Inferior parietal cortex (tissue), 1 donor: Measurements from ENCODE around the gene KCNIP1.

ENCODE experiments used
- DNase-seq: peaks from one replicate; pipeline ENCODE4 v3.0.0-alpha.2; 2016; ENCODE audit errors: extremely low spot score

KCNIP1 gene

DNA sequence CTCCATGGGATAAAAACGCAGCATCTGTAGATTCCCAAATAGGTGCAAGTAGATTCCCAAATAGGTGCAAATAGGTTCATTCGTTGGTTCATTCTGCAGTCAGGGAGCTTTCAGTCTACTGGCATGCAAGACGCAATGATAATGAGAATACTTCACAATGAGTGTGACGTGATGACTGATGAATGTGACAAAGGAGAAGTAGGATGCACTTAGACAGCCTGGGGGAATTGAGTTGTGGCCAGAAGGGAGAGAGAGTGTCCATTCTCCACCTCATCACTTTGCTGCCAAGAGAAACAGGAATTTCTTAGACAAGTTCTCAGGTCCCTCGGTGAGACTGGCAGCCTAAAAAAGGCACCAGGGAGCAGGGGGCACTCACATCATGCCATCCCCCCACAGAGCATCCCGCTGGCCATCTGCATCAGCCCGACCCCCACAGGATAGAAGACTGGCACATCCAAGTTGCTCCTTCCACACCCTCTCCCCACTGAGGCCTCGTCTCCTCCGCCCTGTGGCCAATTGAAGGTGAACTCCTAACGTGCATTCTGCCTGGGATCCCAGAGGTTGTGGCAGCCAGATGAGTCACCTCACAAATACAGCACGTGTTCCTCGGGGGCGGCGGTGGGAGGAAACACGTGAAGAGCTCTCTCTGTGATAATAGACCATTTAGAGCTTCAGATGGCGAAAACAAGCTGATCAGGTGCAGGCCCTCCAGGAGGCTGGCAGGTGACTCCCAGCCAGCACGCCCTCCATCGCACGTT, 19.9 kb upstream of the KCNIP1 start:
- no peak for DNase-seq

DNA sequence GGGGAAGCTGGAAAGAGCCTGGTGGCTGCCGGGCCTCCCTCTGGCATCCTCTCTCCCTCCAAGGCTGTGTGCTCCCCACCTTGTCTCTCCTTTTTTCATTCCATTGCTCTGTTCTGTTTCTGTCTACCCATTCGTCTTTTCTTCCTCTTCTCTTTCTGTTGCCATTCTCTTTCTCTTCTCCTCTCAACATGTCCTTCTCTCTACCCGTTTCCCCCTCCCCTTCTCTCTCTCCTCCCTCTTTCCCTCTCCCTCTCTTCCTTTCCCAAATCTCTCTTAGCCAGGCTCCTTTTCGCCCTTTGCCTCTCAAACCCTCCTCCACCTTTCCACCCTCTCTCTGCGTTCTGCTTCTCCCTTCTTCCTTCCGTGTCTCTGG, 19.4 kb upstream of the KCNIP1 start:
- DNase-seq: no peak

- no peak for DNase-seq
Observed at GRCh38 chr5:170484847-170485615, 18.8 kb upstream of the KCNIP1 start.

DNA sequence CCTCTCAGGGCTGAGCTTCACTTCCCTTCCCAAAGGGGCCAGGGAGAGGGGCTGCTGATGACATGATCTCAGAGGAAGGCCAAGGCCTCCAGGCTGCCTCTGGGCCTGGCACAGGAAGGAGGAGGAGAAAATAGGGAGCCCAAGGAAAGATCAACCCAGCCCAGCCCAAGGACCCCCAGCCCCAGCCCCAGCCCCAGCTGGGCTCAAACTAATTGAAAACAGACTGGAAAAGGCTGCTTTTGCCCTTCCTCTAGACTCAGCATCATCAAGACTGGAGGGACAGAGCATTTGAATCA, 18.3 kb upstream of the KCNIP1 start:
- no peak for DNase-seq

- DNase-seq: no peak
Observed at GRCh38 chr5:170486371-170486770, 17.4 kb upstream of the KCNIP1 start.

DNA sequence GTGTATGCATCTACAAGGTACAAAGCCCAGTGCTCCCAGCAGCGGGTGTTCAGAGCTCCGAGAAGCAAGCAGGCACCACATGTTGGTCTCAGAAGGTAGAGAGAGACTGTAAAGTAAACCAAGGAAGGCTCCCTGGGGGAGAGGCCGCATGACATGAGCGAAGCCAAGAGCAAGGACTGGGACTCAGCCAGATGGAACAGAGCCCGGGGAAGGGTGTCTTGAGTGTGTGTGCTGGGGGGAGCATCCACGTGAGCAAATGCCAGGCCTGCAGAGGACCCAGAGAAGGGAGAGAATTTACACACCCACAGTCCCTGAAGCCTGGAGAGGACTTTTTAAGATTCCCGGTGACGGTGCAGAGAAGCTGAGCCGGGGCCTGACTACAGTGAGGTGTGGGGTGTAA, 15.2 kb upstream of the KCNIP1 start:
- DNase-seq: no peak

DNA sequence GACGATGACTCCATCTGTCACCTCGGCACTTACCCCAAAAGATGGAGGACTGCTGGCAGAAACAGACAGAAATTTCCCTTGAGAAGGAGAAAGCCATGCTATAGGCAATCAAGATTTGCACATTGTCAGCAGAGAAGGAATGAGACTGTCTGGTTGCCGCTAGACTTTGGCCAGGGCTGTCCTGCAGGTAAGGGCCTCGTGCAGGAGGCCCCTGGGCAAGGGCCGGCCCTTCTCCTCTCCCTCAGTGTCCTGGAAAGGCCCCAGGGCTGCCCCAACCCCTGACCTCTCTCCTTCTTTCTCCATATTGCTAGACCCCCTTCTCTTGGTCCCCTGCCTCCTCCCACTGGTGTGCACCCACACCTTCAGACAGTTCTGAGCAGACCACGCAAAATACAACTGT, 14.6 kb upstream of the KCNIP1 start:
- no peak for DNase-seq

GRCh38 chr5:170490381-170490780, 13.4 kb upstream of the KCNIP1 start:
- no peak for DNase-seq

- DNase-seq: no peak
Observed at GRCh38 chr5:170491479-170491878, 12.3 kb upstream of the KCNIP1 start.

- DNase-seq: no peak
Observed at GRCh38 chr5:170493028-170493820, 10.6 kb upstream of the KCNIP1 start.

GRCh38 chr5:170494041-170494440, 9.8 kb upstream of the KCNIP1 start:
- DNase-seq: no peak

GRCh38 chr5:170495825-170496661, 7.8 kb upstream of the KCNIP1 start:
- no peak for DNase-seq

DNA sequence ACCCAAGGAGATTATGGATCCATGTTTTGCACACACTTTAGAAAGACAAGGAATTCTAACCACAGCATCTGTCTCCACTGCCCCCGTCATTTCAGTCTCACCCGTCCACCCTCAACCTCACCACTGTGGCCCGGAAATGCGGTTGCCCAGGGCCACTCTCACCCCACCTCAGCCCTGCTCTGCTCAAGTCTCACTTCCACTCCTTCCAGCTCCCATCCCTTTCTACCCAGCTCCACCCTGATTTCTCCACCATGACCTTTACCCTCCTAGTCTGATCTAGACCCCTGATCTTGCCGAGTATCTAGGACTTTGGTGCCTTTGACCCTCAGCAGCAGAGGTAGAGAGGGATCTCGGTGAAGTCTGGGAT, 7.2 kb upstream of the KCNIP1 start:
- no peak for DNase-seq

DNA sequence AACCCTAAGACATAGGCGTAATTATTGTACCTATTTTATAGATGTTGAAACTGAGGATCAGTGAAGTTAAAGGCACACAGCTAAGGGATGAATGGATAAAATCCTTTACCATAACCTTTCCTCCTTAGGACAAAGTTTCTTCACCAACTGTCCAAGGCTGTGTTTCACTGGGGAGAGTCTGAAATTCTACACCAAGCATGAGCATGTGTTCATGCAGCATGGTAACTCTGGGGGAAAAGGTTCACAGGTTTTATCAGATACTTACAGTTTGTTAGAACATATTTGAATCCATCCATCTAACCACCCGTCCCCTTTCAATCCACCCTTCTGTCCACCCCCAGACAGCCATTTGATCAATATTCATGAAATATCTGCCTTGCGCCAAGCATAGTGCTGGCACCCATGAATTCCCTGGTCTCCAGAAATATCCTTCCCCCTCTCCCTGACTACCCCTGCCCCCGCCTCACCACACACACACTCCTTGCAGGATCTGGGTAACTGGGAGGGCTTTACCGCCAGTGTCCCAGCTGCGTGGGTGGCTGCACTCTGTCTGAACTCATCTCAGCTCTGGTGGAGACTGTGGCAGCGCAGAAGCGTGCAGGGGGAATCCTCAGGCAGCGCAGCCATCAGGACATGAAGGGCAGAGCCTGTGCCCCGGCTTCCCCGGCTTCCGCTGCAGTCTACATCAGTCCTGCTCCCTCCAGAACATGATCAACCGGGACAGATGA, 6.3 kb upstream of the KCNIP1 start:
- DNase-seq: no peak

DNA sequence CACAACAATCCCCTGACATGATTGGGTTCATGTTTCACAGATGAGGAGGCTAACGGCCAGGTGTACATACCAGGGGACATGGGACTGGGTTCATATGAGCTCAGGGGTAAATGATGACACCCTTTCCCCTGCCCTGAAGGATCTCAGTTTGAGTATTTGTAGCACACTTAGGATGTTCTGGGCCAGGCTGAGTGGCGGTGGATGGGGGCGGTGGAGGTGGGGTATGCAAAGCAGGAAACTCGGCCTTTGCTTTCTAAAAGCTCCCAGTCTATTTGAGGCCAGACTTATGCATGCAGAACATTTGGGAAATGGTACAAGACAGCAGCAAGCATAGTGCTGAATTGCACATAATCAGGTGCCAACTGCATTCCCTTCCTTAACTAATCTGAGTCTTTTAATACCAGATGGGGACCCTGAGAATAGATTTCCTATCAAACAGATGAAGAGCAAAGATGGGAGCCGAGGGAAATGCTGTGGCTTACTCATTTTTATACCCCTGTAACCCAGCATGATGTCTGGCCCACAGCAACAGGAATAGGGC, 4.9 kb upstream of the KCNIP1 start:
- no peak for DNase-seq

DNA sequence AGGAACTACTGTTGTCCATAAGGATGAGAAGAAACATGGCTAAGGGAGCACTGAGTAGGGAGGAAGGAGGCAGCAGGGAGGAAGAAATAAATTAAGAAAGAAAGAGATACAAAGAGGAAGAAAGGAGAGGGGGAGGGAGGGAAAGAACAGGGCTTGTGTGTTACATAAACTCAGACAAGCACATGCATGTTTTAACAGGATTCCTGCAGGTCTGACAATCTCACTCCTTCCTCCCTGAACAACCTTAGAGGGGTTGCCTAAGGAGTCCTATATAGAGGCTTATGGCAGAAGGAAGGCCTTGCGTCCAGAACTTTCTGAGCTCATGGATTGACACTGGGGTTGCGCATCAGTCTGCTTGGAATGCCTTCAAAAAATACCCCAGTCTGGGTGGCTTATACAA, 4.2 kb upstream of the KCNIP1 start:
- DNase-seq: no peak

GRCh38 chr5:170501361-170501760, 2.5 kb upstream of the KCNIP1 start:
- no peak for DNase-seq

DNA sequence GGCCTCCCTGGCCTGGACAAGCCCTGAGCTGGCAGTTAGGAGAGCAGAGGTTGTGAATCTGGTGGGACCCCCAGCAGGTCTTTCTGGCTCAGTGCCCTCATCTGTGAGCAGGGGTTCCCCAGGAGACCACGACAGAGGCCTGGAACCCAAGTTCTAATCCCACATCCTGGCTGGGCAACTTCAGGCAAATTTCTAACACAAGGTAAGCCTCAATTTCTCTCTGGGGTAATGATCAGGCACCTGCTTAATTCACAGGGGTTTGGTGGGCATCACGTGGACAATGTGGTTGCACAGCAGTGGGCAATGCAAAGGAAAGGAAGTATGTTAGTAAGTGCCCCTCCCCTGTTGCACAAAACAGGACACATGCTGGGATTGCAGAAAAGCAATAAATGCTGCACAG, 1.9 kb upstream of the KCNIP1 start:
- DNase-seq: no peak

- DNase-seq: no peak
Observed at GRCh38 chr5:170504616-170505266, 921 bp downstream of the KCNIP1 start.

DNA sequence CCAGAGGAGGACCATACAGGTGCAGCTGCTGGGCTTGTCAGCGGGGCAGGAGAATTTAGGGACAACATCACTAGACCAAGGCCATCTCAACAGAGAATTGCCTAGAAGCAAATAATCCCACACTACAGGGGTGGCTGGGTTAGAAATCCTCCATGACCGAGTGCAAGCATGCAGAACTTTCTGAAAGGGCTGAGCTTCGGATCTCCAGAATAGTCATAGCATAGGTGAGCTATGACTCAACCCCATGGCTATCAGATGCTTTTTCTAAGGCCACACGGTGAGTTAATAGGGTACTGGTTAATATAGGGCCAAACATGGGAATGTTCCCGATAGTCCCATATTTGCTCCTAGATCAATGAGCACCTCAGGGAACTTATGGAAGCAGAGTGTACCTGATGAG, 4.2 kb downstream of the KCNIP1 start:
- DNase-seq: no peak
